Liver (tissue), 5 donors: ENCODE results near the gene BEGAIN. TPM values are rescaled to one million over a fixed set of nuclear protein-coding genes. Genes with fewer than 3 reads are reported as not detected.

Experiments
- polyA plus RNA-seq, 2 donors: library from polyadenylated mRNA; stranded (reverse) in 1 of 2; unstranded in 1 of 2; fragments of 200-250 nt in 1 of 2; fragments of >200 nt in 1 of 2; fragmentation: Nextera tagmentation in 1 of 2; extraction: Ambion mirVana in 1 of 2; gene quantifications; one replicate each; pipeline versions ENCODE4 v1.2.1 to v1.2.3, GENCODE V29; 2013 to 2015
- small RNA-seq: library from RNA; depleted of rRNA; stranded (forward); fragments of <200 nt; gene quantifications from one replicate; pipeline ENCODE3, GENCODE V24; 2014
- total RNA-seq, 2 donors: library from RNA; depleted of rRNA; stranded (reverse); fragments of >200 nt; gene quantifications; one replicate each; pipeline ENCODE4 v1.2.3, GENCODE V29; 2014
- donor health status: healthy.
- donor health status: healthy.
- donor health status: healthy.

The BEGAIN gene
- total and polyA plus RNA-seq, 4 donors = 0.11 to 1.9 (median 0.29) TPM

Small RNAs within 50 kb of the gene (small RNA-seq; reads per million reads assigned to genes)
- gene RN7SKP92 = not detected

Other genes with a start within 250 kb of the BEGAIN start
- 1 to 10 TPM; 5.1 to 8.3 TPM for gene WDR25, start 210.9 kb downstream of the BEGAIN start, total RNA-seq
- gene WDR25, start 210.9 kb downstream of the BEGAIN start, polyA plus RNA-seq = 1 to 10 TPM; 3.2 to 5.0 TPM
- 100 to 1,000 TPM in 1 of 2 donors, not detected in 1; 331 TPM for gene DLK1, start 139.5 kb upstream of the BEGAIN start, total RNA-seq
- gene DLK1, start 139.5 kb upstream of the BEGAIN start, polyA plus RNA-seq = 1 to 10 TPM in 1 of 2 donors, under 1 TPM in 1; 0.42 to 1.8 TPM
- gene MEG3, start 238.7 kb upstream of the BEGAIN start, total RNA-seq = 100 to 1,000 TPM in 1 of 2 donors, 10 to 100 TPM in 1; 26.4 to 485 TPM
- 10 to 100 TPM; 12.3 to 19.9 TPM for gene MEG3, start 238.7 kb upstream of the BEGAIN start, polyA plus RNA-seq